Thyroid gland (tissue), 4 donors: ENCODE results near the gene ANKS1A. TPM values are rescaled to one million over a fixed set of nuclear protein-coding genes. Genes with fewer than 3 reads are reported as not detected.

Experiments used
- DNase-seq, 2 donors: peaks; one replicate each; pipeline ENCODE4 v3.0.0-alpha.2; 2019
- H3K27ac ChIP-seq, 3 donors: fragments of 200-600 bp; sonication (generic); 1 replicate in 2 of 3; 2 replicates in 1 of 3; pipeline ENCODE4 v1.5.1; 2016 to 2019; ENCODE audit warnings: mild to moderate bottlenecking in 1 of 3, moderate library complexity in 1 of 3
- H3K27me3 ChIP-seq: fragments of 200-600 bp; sonication (generic); one replicate; pipeline ENCODE4 v1.5.1; 2019
- H3K36me3 ChIP-seq, 2 donors: fragments of 200-600 bp; sonication (generic); one replicate each; pipeline ENCODE4 v1.5.1; 2016 to 2019
- H3K4me1 ChIP-seq, 2 donors: fragments of 200-600 bp; sonication (generic); one replicate each; pipeline ENCODE4 v1.5.1; 2017 to 2019
- H3K4me3 ChIP-seq, 3 donors: fragments of 200-600 bp; sonication (generic); replicated peaks in 1 of 3; 1 replicate in 2 of 3; 2 replicates in 1 of 3; pipeline ENCODE4 v1.5.1; 2016; ENCODE audit warnings: mild to moderate bottlenecking in 1 of 3
- H3K9me3 ChIP-seq: fragments of 200-600 bp; sonication (generic); one replicate; pipeline ENCODE4 v1.5.1; 2017
- CTCF ChIP-seq, 6 experiments: fragments of 200-600 bp in 3 of 6; fragments of 450-650 bp in 3 of 6; sonication (generic) in 3 of 6; IDR thresholded peaks; one replicate each; pipeline ENCODE4 v1.5.1; 2016 to 2019; ENCODE audit warnings: antibody characterized with exemption in 6 of 6, mild to moderate bottlenecking in 2 of 6, inconsistent platforms in 1 of 6, moderate library complexity in 1 of 6
- POLR2A ChIP-seq, 2 donors: fragments of 450-650 bp; IDR thresholded peaks; one replicate each; pipeline ENCODE4 v1.6.1; 2017; ENCODE audit warnings: antibody characterized with exemption in 2 of 2, mild to moderate bottlenecking in 2 of 2, moderate library complexity in 1 of 2
- WGBS, 2 donors: methylation state at CpG; one replicate each; pipeline ENCODE4 v1.1.5; 2017; 5-methylcytosine and 5-hydroxymethylcytosine counted together
- intact Hi-C: fragments of 100-400 bp; cut with DNase I; formaldehyde crosslinking; loops from one replicate; pipeline ENCODE4 v1.15.1; 2023
- total RNA-seq, 4 donors: library from RNA; depleted of rRNA; stranded (reverse); fragments of >200 nt; gene quantifications; one replicate each; pipeline ENCODE4 v1.2.3, GENCODE V29; 2016

The ANKS1A gene
- total RNA-seq, 4 donors from 2014 or later = 29.9 to 43.8 (median 34.4) TPM

GRCh38 chr6:34864007-34864406 lies 25.0 kb upstream of the ANKS1A start:
- H3K4me1 ChIP-seq = no peaks in the 10 kb centered on the region
- H3K9me3 ChIP-seq = no peaks in the 10 kb centered on the region
- TF ChIP-seq CTCF (IDR thresholded peaks at IDR 0.05) (no peak), POLR2A (IDR thresholded peaks at IDR 0.05) (no peak)
- no peak for DNase-seq
- no peak overlapping the region for H3K27ac ChIP-seq
- H3K4me3 ChIP-seq = no peak overlapping the region
- H3K27me3 ChIP-seq = no peaks in the 10 kb centered on the region
- H3K36me3 ChIP-seq = peaks cover 17 to 31% of the 10 kb centered on the region in 2 donors
- intact Hi-C loops = no loop called here
- 82 to 83% methylated on average over 4 of the region's 4 CpGs for WGBS, 2 donors

GRCh38 chr6:34865107-34865506 lies 23.9 kb upstream of the ANKS1A start:
- Histone ChIP-seq H3K27me3 (no peaks in the 10 kb centered on the region), H3K4me1 (no peaks in the 10 kb centered on the region), H3K9me3 (no peaks in the 10 kb centered on the region), H3K27ac (no peak overlapping the region), H3K4me3 (no peak overlapping the region), H3K36me3 (peaks cover 6 to 22% of the 10 kb centered on the region in 2 donors)
- TF ChIP-seq CTCF (IDR thresholded peaks at IDR 0.05) = no peak
- intact Hi-C loops = no loop called here
- DNase-seq = no peak
- 79 to 87% methylated on average over 3 of the region's 3 CpGs for WGBS, 2 donors

GRCh38 chr6:34866509-34866908 lies 22.5 kb upstream of the ANKS1A start:
- Histone ChIP-seq H3K9me3 (no peaks in the 10 kb centered on the region), H3K27me3 (no peaks in the 10 kb centered on the region), H3K27ac (no peak overlapping the region), H3K36me3 (peaks cover 10 to 21% of the 10 kb centered on the region in 2 donors), H3K4me3 (no peak overlapping the region), H3K4me1 (no peaks in the 10 kb centered on the region)
- TF ChIP-seq POLR2A (IDR thresholded peaks at IDR 0.05) (no peak), CTCF (IDR thresholded peaks at IDR 0.05) (no peak)
- intact Hi-C loops = no loop called here
- 82 to 92% methylated on average over 3 of the region's 3 CpGs for WGBS, 2 donors
- no peak for DNase-seq

GRCh38 chr6:34867484-34867883 lies 21.6 kb upstream of the ANKS1A start:
- TF ChIP-seq POLR2A (IDR thresholded peaks at IDR 0.05) (no peak), CTCF (IDR thresholded peaks at IDR 0.05) (no peak)
- H3K27me3 ChIP-seq = no peaks in the 10 kb centered on the region
- no peak for DNase-seq
- no peak overlapping the region for H3K27ac ChIP-seq
- H3K36me3 ChIP-seq = peaks cover 18 to 31% of the 10 kb centered on the region in 2 donors
- no peaks in the 10 kb centered on the region for H3K9me3 ChIP-seq
- H3K4me1 ChIP-seq = no peaks in the 10 kb centered on the region
- no peak overlapping the region for H3K4me3 ChIP-seq
- intact Hi-C loops = no loop called here
- WGBS, 2 donors = 70 to 85% methylated on average over 2 to 3 of the region's 3 CpGs

- H3K27me3 ChIP-seq = no peaks in the 10 kb centered on the region
- H3K4me1 ChIP-seq = no peaks in the 10 kb centered on the region
- H3K27ac ChIP-seq = no peak overlapping the region
- H3K36me3 ChIP-seq = peaks cover 25 to 41% of the 10 kb centered on the region in 2 donors
- no peaks in the 10 kb centered on the region for H3K9me3 ChIP-seq
- DNase-seq = no peak
- TF ChIP-seq CTCF (IDR thresholded peaks at IDR 0.05) = no peak
- no peak for TF ChIP-seq POLR2A (IDR thresholded peaks at IDR 0.05)
- H3K4me3 ChIP-seq = no peak overlapping the region
- intact Hi-C loops = no loop called here
- 91 to 92% methylated on average over 4 of the region's 4 CpGs for WGBS, 2 donors
Measured at GRCh38 chr6:34871853-34872252, 17.2 kb upstream of the ANKS1A start.
